PFSK-1 (cell line): ENCODE data around the gene SEMA3F.

Experiments used
- POLR2AphosphoS5 ChIP-seq: IDR thresholded peaks from 2 replicates; pipeline ENCODE4 v1.6.1; 2012; ENCODE audit warnings: low read depth, mild to moderate bottlenecking, control low read depth, low read length, moderate library complexity
- REST ChIP-seq, 2 experiments: IDR thresholded peaks; 2 replicates each; pipeline versions ENCODE4 v1.6.1 to v1.8.0; 2011 to 2012; ENCODE audit warnings: low read depth in 2 of 2, low read length in 2 of 2, control low read depth in 1 of 2, inconsistent platforms in 1 of 2, mild to moderate bottlenecking in 1 of 2, moderate library complexity in 1 of 2; ENCODE audit not compliant: insufficient read depth in 1 of 2
- SIN3A ChIP-seq: IDR thresholded peaks from 2 replicates; pipeline ENCODE4 v1.6.1; 2012; ENCODE audit warnings: mild to moderate bottlenecking, low read length, moderate library complexity, borderline replicate concordance; ENCODE audit not compliant: insufficient read depth
- TAF1 ChIP-seq: IDR thresholded peaks from 2 replicates; pipeline ENCODE4 v1.6.1; 2012; ENCODE audit warnings: low read length, control low read depth, borderline replicate concordance; ENCODE audit not compliant: insufficient read depth

- TF ChIP-seq POLR2AphosphoS5 (no peak), REST (IDR thresholded peaks at IDR 0.05; ENCODE audit: insufficient read depth in 1 of 2, low read depth in 2 of 2, low read length in 2 of 2) (no peak), TAF1 (no peak), SIN3A (no peak)
Observed at GRCh38 chr3:50212502-50212901, 57.4 kb downstream of the SEMA3F start.
